Cerebellar nuclear complex (tissue), 1 donor: Measurements from ENCODE around the gene SKIL.

Experiments used
- DNase-seq, 2 experiments: peaks; one replicate each; lab custom pipeline; 2025; lab: John Stamatoyannopoulos, UW

Gene SKIL

DNA sequence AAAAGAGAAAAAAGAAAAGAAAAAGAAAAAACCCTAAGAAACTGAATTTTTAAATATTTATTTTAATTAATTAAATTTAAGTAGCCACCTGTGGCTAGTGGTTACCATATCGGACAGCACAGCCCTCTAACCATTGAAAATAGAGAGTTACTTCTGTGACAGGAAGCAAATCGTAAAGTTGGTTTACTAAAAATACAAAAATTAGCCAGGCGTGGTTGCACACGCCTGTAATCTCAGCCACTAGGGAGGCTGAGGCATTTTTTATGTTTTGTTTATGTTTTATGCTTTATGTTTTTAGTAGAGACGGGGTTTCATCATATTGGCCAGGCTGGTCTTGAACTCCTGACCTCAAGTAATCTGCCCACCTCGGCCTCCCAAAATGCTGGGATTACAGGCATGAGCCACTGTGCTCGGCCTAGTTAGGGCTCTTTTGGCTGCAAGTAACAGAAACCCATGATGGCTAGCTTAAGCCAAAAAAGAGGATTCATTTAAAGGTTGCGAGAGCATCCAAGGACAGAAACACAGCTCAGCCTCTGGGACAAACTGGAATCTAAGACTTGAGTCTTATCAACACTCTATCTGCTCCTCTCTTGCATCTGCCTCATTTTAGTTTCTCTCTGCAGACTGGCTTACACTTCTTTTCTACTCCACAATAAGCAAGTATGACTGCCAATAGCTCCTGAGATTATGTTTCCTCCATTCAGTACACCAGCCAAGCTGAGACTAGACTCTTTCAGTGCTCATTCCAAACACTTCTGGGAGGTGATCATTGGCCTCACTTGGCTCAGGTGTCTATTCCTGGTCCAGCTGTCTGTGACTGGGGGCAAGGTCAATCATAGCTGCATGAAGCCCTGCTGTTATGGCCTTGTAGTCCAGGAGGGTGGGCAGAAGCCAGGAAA is 6.8 kb upstream of the SKIL start:
- DNase-seq = no peak

DNA sequence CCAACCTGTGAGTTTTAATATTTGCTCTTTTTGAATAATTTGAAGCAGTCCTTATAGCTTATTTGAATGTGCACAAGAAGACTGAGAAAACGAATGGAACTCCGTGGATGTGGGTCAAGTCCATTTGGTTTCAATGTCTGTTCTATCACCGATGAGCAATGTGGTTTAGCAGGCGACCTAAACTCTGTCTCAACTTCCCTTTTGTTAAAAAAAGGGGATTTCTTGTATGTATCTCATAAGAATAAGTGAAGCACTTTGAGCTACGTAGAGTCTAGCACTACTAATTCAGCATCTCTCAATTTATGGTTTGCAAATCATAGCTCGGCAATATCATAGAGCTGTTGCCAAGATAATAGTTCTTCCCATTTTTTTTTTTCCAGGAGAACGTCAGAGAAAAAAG is 4.6 kb upstream of the SKIL start:
- no peak for DNase-seq

DNA sequence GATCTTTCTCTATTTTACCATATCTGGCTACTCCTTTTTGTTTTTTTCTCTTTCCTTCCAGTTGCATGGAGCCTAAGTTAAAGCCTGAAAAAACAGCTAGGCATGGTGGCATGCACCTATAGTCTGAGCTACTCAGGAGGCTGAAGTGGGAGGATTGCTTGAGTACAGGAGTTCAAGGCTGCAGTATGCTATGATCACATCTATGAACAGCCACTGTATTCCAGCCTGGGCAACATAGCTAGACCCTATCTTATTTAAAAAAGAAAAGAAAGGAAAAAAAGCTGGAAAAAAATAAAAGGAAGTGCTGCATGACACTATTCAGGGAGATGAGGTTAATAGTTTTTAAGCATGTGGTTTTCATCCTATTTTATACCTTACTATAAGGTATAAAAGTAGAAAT is 4.0 kb upstream of the SKIL start:
- DNase-seq = no peak

- no peak for DNase-seq
Measured at GRCh38 chr3:170354760-170355159, 2.8 kb upstream of the SKIL start.

GRCh38 chr3:170355738-170356595 is 1.5 kb upstream of the SKIL start:
- no peak for DNase-seq

DNA sequence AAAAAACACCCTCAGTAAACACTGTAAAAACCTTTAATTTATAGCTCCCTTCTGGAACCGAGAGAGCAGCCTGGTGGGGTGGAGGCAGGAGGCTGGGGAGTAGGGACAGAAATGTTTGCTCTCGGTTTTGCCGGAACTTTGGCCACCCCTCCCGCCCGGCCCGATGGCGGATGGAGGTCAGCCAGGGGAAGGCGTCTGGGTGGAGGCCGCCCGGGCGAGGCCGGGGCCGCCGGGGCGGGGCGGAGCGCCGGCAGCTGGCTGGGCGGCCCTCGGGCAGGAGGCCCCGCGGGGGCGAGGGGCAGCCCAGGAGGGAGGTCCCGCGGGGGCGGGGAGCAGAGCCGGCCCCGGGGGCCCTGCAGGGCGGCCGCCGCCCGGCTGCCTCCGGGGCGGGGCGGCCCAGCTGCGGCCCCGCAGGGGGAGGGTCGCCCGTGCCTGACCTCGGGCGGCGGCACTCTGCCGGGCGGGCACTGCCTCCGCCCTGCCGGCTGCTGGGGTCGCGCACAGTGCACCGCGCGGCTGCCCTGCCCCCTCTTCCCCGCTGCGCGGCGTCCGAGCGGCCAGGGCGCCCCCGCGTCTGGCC is 829 bp upstream of the SKIL start:
- no peak for DNase-seq

GRCh38 chr3:170358042-170359010 is 811 bp downstream of the SKIL start:
- DNase-seq = no peak

DNA sequence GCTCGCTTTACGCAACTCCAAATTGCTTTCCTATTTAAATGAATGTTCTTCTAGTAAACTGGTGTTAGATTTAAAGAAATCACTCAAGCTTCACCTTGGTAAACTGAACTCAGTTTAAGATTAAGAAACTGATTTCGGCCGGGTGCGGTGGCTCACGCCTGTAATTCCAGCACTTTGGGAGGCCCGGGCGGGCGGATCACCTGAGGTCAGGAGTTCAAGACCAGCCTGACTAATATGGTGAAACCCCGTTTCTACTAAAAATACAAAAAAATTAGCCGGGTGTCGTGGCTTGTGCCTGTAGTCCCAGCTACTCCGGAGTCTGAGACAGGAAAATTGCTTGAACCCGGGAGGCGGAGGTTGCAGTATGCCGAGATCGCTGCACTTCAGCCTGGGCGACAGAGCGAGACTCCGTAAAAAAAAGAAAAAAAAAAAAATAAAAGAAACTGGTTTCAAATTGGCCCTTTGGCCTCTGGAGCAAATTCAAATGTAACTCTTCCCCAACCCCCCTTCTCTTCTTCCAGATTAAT is 1.7 kb downstream of the SKIL start:
- DNase-seq = no peak

DNA sequence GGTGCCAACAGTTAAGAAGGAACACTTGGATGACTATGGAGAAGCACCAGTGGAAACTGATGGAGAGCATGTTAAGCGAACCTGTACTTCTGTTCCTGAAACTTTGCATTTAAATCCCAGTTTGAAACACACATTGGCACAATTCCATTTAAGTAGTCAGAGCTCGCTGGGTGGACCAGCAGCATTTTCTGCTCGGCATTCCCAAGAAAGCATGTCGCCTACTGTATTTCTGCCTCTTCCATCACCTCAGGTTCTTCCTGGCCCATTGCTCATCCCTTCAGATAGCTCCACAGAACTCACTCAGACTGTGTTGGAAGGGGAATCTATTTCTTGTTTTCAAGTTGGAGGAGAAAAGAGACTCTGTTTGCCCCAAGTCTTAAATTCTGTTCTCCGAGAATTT is 3.0 kb downstream of the SKIL start:
- DNase-seq = no peak

- DNase-seq = no peak
Measured at GRCh38 chr3:170360916-170361315, 3.4 kb downstream of the SKIL start.

- no peak for DNase-seq
Measured at GRCh38 chr3:170361711-170362110, 4.2 kb downstream of the SKIL start.

- DNase-seq = no peak
Measured at GRCh38 chr3:170363471-170363994, 6.0 kb downstream of the SKIL start.

DNA sequence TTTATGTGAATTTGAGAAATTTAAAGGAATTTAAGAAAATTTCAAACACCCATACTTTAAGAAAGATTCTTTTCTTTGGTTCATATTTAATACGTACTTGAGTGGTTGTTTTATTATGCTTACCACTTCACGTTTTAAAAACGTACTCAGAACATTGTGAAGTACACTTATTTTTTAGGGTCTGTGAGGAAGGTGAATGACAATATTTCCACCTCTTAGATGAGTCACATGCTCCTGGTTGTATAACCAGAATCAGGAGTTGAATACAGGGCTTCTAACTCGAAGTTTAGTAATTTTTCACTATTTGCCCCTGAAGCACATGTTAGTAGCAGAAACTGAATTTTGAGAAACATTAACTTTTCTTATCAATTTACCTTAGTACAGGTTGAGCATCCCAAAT is 7.5 kb downstream of the SKIL start:
- DNase-seq = no peak

DNA sequence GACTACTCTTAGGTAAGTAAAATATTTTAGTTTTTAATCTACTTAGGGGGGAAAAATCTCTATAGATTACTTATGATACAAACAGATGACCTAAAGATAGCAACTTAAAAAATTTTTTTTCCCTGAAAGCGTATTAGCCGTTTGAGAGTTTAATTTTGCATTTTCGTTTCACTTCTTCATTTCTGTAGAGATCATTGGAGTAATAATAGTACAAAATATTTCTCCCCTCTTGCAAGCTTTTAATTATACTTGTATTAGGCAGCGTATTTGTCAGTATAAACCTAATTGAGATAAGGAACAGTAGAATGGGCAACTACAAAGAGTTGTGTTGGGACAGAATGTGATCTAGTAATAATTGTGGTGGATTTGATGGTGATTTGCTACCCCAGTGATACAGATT is 10.3 kb downstream of the SKIL start:
- no peak for DNase-seq

DNA sequence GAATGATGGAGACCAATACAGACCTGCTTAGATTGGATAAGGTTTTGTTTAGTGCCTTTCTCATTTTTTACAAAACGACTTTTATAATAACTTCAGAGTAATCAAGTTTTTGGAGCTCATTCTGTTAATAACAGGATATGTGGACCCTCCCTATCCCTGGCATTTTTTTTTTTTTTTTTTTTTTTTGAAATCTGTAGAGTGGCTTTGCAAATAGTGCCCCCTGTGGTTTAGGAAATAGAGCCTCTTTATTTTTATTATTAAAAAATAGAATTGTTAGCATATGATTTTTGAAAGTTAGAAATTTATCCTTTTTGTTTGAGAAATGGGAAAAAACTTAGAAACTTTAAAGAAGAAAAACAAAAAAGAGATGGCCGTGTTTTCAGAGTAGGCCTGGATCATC is 11.4 kb downstream of the SKIL start:
- DNase-seq = no peak

DNA sequence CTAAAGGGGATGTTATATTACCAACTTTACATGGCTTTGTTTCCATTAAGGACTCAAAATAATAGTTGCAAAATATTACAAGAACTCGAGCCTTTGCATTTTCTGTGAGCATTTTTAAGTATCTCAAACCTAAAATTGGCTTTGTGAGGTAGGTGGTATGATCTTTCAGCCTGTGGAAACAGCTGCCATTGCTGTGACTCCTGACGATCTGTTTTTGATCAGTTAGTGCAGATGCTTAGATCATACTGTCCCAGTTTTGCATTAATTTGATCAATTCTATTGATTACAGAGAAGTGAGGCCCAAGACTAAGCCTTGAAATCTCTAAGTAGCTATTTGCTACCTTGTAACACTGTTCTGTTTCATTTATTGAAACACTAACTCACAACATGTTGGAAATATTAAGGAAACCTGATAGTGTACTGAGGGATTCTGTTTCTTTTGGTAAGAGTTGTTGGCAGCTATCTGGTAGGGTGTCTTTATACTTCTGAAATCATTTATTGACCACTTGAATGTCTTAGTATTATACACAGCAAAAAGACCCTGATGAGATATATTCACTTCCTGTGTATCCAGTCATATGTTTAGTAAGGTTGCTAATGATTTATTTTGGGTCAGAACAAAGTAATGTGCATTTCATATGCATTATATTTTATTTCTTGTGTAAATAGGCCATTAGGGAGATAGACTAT is 14.8 kb downstream of the SKIL start:
- no peak for DNase-seq

DNA sequence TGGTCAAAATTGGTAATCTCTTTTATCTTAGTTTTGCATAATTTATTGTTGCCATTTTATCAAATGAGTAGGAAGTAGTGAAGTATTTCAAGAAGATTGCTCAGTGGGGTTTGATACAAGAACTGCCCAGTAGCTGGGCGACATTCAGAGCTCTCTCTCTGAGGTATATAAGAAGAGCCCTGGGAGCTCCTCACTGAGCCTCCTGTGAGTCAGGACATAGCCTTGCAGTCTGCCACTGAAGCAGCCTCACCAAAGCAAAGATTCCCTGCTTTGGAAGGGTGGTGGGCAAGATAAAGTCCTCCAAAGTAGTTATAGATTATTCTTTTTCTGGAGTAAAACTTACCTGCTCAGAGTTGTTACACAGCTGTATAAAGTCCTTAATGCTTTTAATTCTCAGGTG is 26.1 kb downstream of the SKIL start:
- DNase-seq = no peak

DNA sequence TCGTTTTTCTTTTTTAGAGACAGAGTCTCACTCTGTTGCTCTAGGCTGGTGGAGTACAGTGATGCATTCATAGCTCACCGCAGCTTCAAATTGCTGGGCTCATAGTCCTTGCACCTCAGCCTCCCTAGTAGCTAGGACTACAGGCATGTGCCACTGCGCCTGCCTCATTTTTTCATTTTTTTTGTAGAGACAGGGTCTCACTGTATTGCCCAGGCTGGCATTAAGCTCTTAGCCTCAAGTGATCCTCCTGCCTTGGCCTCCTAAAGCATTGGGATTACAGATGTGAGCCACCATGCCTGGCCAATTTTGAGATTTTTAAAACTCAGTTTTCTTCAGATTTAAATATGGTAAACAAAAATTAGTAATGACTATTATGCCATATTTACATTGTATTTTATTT is 29.0 kb downstream of the SKIL start:
- DNase-seq = no peak

GRCh38 chr3:170387950-170388349 is 30.4 kb downstream of the SKIL start:
- no peak for DNase-seq

- no peak for DNase-seq
Measured at GRCh38 chr3:170391108-170391507, 33.6 kb downstream of the SKIL start.
